Measurements from ENCODE around the gene ZNF215. TPM values are rescaled to one million over a fixed set of nuclear protein-coding genes. Genes with fewer than 3 reads are reported as not detected.

The ZNF215 gene
- total RNA-seq, 1 donor from 2014 or later: 7.0 TPM

DNA sequence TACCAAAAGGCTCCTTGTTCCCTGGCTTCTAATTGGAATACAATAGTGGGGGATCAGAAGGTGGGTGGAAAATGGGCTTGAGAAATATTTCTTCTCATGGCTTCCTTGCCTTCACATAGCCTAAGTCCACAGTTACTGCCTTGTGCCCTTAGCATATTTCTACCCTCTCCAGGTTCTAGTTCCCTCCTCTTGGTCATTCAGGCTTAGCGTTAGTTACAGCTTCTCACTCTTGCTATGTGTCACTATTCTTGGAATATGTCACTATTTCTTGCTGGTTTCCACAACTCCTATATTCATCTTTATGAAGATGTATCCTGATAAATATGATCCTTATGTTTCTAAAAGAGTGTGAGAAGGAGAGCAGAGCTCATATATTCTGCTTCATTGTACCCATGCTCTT is 36.4 kb upstream of the ZNF215 start:
- Mint-ChIP-seq H3K9me3 (ENCODE audit: unreplicated experiment) (no peaks in the 10 kb centered on the region), H3K36me3 (ENCODE audit: unreplicated experiment) (no peaks in the 10 kb centered on the region), H3K27ac (ENCODE audit: unreplicated experiment) (no peak overlapping the region), H3K4me3 (ENCODE audit: unreplicated experiment) (no peak overlapping the region), H3K4me1 (ENCODE audit: low read depth, unreplicated experiment) (no peaks in the 10 kb centered on the region), H3K27me3 (ENCODE audit: unreplicated experiment) (no peaks in the 10 kb centered on the region)
- no peak for DNase-seq
- TF ChIP-seq, protein P1, sequence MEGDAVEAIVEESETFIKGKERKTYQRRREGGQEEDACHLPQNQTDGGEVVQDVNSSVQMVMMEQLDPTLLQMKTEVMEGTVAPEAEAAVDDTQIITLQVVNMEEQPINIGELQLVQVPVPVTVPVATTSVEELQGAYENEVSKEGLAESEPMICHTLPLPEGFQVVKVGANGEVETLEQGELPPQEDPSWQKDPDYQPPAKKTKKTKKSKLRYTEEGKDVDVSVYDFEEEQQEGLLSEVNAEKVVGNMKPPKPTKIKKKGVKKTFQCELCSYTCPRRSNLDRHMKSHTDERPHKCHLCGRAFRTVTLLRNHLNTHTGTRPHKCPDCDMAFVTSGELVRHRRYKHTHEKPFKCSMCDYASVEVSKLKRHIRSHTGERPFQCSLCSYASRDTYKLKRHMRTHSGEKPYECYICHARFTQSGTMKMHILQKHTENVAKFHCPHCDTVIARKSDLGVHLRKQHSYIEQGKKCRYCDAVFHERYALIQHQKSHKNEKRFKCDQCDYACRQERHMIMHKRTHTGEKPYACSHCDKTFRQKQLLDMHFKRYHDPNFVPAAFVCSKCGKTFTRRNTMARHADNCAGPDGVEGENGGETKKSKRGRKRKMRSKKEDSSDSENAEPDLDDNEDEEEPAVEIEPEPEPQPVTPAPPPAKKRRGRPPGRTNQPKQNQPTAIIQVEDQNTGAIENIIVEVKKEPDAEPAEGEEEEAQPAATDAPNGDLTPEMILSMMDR (IDR thresholded peaks at IDR 0.05; ENCODE audit: partially characterized antibody, unreplicated experiment): no peak

DNA sequence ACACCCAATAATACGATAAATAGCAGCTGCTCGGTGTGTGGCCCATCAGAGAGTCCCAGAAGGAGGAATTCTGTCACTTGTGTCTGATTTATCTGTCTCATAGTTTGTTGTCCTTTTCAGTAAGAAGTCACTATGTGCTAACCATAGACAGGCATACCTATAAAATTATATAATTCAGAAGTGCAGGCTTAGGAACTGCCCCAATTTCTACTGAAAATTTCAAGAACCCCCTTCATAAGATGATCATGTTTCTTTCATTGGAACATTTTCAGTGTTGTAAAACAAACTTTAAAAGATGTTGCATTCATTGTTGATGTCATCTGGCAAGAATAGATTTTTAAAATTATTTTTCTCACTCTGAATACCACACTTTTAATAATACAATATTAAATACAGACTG is 33.8 kb upstream of the ZNF215 start, which contains the start of gene OR2D2:
Gene OR2D2 (minus strand): TSS at position 101 of the 400 bp plus-strand sequence. CDS start 0 bp downstream, at position 101.
- H3K27ac Mint-ChIP-seq (ENCODE audit: unreplicated experiment): no peak within 1 kb of the TSS
- no peak within 1 kb of the TSS for H3K4me3 Mint-ChIP-seq (ENCODE audit: unreplicated experiment)
- no peaks in the 10 kb centered on the region for H3K4me1 Mint-ChIP-seq (ENCODE audit: low read depth, unreplicated experiment)
- TF ChIP-seq, protein P1 (IDR thresholded peaks at IDR 0.05; ENCODE audit: partially characterized antibody, unreplicated experiment): no peak
- H3K27me3 Mint-ChIP-seq (ENCODE audit: unreplicated experiment): no peaks in the 10 kb centered on the region
- no peaks in the 10 kb centered on the region for H3K36me3 Mint-ChIP-seq (ENCODE audit: unreplicated experiment)
- no peaks in the 10 kb centered on the region for H3K9me3 Mint-ChIP-seq (ENCODE audit: unreplicated experiment)
- no peak for DNase-seq

DNA sequence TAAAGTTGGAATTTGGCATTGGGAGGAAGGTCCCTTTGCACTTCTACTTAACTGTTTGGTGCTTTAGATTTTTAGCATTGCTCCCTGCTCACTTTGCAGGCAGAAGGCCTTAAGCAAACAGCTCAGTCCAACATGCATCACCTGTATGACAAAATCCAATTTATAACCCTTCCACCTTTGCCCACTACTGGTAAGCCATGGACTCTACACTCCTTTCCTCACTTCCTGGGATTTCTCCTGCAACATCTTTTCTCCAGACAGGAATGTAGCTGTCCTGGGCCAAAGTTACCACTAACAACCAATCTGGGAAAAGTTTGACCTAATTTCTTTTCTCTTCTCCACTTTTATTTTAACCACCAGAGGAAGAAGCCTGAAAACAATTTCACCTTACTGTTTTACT is 32.1 kb upstream of the ZNF215 start:
- H3K36me3 Mint-ChIP-seq (ENCODE audit: unreplicated experiment): no peaks in the 10 kb centered on the region
- H3K9me3 Mint-ChIP-seq (ENCODE audit: unreplicated experiment): no peaks in the 10 kb centered on the region
- no peaks in the 10 kb centered on the region for H3K4me1 Mint-ChIP-seq (ENCODE audit: low read depth, unreplicated experiment)
- DNase-seq: no peak
- no peak overlapping the region for H3K4me3 Mint-ChIP-seq (ENCODE audit: unreplicated experiment)
- TF ChIP-seq, protein P1 (IDR thresholded peaks at IDR 0.05; ENCODE audit: partially characterized antibody, unreplicated experiment): no peak
- H3K27ac Mint-ChIP-seq (ENCODE audit: unreplicated experiment): no peak overlapping the region
- H3K27me3 Mint-ChIP-seq (ENCODE audit: unreplicated experiment): no peaks in the 10 kb centered on the region

DNA sequence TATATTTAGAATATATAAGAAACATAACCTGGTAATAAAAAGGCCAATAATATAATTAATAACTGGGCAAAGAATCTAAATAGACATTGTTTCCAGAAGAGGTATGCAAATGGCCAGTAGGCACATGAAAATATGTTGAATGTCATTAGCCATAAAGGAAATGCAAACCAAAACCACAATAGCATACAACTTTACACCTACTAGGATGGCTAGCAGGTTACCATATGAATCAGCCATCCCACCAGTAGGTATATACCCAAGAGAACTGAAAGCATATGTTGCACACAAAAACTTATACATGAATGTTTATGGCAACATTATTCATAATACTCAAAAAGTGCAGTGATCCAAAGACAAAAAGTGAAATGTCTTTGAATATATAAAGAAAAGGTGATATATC is 31.2 kb upstream of the ZNF215 start:
- no peaks in the 10 kb centered on the region for H3K36me3 Mint-ChIP-seq (ENCODE audit: unreplicated experiment)
- no peak overlapping the region for H3K27ac Mint-ChIP-seq (ENCODE audit: unreplicated experiment)
- no peak for DNase-seq
- no peaks in the 10 kb centered on the region for H3K9me3 Mint-ChIP-seq (ENCODE audit: unreplicated experiment)
- no peak overlapping the region for H3K4me3 Mint-ChIP-seq (ENCODE audit: unreplicated experiment)
- H3K4me1 Mint-ChIP-seq (ENCODE audit: low read depth, unreplicated experiment): no peaks in the 10 kb centered on the region
- TF ChIP-seq, protein P1 (IDR thresholded peaks at IDR 0.05; ENCODE audit: partially characterized antibody, unreplicated experiment): no peak
- H3K27me3 Mint-ChIP-seq (ENCODE audit: unreplicated experiment): no peaks in the 10 kb centered on the region

DNA sequence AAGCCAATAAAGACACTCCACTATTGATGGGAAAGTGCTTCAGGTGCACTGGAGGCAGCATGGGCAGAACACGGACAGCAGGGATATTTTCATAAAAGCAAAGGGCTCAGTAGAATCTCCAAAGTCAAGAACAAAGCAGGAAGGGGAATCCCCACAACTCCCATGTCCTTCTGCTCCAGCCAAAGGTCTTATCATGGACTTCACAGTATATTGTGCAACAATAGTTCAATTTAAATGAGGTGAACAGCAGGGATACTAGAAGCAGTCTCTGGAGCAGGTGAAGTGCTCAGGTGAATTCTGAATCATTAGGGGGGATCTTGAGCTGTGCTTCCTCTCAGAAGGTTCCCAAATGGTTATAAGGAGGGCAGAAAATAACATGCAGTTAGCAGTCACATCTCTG is 27.3 kb upstream of the ZNF215 start:
- no peak for DNase-seq
- H3K27ac Mint-ChIP-seq (ENCODE audit: unreplicated experiment): no peak overlapping the region
- H3K27me3 Mint-ChIP-seq (ENCODE audit: unreplicated experiment): no peaks in the 10 kb centered on the region

More for the DNA sequence above, 27.3 kb upstream of the ZNF215 start:
- TF ChIP-seq, protein P1 (IDR thresholded peaks at IDR 0.05; ENCODE audit: partially characterized antibody, unreplicated experiment): no peak
- H3K4me3 Mint-ChIP-seq (ENCODE audit: unreplicated experiment): no peak overlapping the region
- no peaks in the 10 kb centered on the region for H3K9me3 Mint-ChIP-seq (ENCODE audit: unreplicated experiment)
- no peaks in the 10 kb centered on the region for H3K36me3 Mint-ChIP-seq (ENCODE audit: unreplicated experiment)
- no peaks in the 10 kb centered on the region for H3K4me1 Mint-ChIP-seq (ENCODE audit: low read depth, unreplicated experiment)

All from glutamatergic neuron (in vitro differentiated cells).